ENCODE results near the gene SRP72.
"Not testable (repeated sequence)": the region's sequence is repeated elsewhere in the genome, so short reads cannot be mapped to it uniquely, and the experiment has no call there.

Gene SRP72

DNA sequence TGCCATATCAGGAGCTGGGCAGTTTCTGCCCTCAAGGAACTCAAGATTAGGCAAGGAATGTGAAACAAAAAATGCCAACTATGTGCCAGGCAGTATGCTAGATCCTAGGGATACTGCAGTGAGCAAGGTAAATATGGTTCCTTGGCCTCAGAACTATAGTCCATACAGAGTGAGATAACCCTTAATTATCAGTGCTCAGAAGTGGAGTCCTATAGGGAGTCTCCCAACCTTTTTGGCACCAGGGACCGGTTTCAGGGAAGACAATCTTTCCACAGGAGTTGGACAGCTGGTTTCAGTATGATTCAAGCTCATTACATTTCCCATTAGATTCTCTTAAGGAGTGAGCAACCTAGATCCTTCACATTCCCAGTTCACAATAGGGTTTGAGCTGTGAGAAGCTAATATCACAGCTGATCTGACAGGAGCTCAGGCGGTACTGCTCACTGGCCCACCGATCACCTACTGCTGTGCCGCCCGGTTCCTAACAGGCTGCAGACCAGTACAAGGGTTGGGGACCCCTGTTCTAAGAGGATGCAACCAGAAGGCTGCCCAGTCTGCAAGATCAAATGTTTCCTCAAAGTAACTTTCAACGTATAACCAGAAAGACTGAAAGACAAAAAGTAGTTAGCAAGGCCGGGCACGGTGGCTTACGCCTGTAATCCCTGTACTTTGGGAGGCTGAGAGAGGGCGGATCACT is 1.7 kb upstream of the SRP72 start:
- DNase-seq (ENCODE audit: low read depth in 2 of 2): no peak

DNA sequence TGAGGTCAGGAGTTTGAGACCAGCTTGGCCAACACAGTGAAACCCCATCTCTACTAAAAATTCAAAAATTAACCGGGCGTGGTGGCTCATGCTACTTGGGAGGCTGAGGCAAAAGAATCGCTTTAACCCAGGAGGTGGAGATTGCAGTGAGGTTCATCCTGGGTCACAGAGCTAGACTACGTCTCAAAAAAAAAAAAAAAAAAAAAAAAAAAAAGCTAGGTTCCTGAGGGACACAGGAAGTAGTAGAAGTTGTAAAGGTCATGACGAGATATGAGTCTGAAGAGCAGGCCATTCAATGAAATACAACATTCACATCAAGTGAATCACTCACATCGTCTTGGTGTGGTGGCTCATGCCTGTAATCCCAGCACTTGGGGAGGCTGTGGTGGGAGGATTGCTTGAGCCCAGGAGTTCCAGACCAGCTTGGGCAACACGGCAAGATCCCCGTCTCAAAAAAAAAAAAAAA is 1.1 kb upstream of the SRP72 start:
- DNase-seq (ENCODE audit: low read depth in 2 of 2): not testable (repeated sequence)

DNA sequence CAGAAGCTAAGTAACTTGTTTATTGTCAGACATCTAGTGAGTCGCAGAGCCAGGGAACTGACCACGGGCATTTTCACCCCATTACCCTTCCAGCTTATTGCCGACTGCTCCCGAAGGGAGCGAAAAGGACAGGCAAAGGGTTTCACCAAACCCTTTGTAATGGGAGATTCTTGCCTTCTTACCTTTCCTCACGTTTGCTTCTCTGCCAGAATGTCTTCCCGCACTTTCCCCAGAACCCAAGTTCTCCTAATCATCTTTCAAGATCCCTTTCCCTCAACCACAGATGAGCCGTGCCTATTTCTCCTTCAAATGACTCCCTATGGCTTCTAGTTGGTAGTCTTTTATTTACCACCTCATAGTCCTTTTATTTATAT is 520 bp upstream of the SRP72 start:
- no peak for DNase-seq (ENCODE audit: low read depth in 2 of 2)

DNA sequence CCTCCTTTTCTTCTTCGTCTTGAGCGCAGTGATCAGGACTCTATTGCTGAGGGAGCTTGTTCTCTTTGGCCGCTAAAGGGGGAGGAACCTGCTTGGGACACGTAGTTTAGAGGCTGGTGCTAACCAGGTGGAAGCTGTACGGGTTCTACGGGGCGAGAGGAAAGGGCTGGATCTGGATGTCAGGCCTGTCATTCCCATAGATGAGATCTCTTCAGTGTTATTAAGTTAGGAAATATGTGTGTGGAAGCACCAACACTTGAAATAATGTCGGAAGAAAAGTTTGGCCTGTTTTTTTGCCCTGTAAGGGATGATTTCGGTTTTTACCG is 643 bp downstream of the SRP72 start:
- no peak for DNase-seq (ENCODE audit: low read depth in 2 of 2)

DNA sequence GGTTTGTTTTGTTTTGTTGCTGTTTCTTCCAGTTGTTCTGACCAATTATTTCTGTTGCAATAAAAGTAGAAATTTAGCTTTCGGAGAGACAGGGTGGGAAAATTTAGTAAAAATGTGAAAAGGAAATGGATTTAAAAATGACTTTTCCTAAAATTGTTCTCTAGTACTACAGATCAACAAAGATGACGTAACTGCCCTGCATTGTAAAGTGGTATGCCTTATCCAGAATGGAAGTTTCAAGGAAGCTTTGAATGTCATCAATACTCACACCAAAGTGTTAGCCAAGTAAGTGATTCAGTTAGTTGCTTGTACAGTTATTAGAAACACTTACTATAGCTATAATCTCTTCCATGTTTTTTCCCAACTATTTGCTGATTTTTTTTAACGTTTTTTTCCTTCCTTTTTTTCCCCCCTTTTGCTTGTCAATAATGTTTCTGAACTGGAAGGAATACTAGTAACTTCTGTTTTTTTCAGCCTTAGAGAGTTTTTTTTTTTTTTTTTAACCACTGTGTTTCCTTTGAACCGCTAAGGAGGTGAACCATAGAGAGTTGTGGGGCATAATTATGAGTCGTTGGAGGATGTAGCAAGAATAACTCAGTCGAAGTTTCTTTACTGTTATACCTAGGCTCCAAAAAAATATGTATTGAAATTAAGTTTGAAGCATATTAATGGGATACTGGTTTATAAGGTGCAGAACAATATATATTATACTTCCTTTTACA is 2.2 kb downstream of the SRP72 start:
- no peak for DNase-seq (ENCODE audit: low read depth in 2 of 2)

DNA sequence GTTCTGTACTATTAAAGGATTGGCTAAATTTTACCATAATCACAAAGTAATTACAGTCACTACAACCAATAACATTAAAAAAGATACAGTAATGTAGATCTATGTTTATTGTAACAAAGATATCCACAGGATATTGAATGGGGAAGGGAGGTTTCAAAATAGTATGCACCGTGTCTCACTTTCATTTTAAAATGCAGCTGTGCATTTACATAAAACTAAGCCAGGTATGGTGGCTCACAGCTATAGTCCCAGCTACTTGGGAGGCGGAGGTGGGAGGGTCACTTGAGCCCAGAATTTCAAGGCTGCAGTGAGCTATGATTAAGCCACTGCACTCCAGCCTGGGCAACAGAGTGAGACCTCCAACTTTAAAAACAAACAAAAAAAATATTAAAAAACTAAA is 8.5 kb downstream of the SRP72 start:
- no peak for DNase-seq (ENCODE audit: low read depth in 2 of 2)

DNA sequence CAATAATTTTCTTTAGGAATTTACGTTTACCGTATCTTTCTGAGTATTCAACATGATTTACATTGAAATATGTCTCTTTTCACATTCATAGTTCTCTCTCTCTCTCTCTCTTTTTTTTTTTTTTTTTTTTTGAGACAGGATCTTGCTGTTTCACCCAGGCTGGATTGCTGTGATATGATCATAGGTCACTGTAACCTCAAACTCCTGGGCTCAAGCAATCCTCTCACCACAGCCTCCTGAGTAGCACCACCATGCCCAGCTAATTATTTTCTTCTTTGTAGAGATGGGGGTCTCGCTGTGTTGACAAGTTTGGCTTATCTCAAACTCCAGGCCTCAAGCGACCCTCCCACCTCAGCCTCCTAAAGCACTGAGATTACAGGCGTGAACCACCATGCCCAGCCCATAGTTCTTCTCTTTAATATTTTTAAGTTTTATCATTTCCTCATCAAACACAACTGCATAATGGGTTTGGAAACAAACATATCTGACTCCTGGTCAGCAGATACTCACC is 9.8 kb downstream of the SRP72 start:
- no peak for DNase-seq (ENCODE audit: low read depth in 2 of 2)

DNA sequence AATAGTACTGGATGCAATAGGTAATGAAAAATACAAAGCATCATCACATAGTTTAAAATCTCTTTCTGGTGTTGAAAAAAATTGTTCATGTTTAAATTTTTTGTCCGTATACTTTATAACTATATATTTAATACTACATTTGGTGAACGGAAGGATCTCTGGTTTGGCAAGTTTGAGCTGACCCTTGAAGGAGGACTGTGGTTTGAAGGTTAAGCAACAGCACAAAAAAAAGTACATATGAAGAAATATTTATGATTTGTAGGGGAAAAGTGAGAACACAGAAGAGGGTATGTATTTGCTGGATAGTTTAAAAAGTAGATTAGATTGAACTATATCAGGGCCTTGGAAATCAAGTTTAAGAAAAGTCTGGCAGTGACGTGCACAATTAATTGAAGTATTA is 13.3 kb downstream of the SRP72 start:
- DNase-seq (ENCODE audit: low read depth in 2 of 2): no peak

DNA sequence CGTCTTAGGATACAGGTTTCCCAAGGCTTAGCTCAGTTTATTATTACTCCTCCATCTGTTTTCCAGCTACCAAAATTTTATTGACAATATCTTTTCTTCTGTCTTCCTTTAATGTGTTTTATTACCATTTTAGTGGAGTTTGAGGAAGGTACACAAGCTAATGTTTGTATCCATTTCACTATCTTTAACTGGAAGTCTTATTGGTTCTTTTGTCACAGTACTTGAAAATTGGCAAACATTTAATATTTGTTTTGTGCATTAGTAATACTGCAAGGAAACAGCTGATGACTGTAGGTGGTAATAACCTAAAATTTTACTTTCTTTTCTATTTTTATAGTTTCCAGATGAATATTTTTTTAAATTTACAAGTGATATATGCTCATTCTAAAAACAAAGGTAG is 28.8 kb downstream of the SRP72 start:
- no peak for DNase-seq (ENCODE audit: low read depth in 2 of 2)

DNA sequence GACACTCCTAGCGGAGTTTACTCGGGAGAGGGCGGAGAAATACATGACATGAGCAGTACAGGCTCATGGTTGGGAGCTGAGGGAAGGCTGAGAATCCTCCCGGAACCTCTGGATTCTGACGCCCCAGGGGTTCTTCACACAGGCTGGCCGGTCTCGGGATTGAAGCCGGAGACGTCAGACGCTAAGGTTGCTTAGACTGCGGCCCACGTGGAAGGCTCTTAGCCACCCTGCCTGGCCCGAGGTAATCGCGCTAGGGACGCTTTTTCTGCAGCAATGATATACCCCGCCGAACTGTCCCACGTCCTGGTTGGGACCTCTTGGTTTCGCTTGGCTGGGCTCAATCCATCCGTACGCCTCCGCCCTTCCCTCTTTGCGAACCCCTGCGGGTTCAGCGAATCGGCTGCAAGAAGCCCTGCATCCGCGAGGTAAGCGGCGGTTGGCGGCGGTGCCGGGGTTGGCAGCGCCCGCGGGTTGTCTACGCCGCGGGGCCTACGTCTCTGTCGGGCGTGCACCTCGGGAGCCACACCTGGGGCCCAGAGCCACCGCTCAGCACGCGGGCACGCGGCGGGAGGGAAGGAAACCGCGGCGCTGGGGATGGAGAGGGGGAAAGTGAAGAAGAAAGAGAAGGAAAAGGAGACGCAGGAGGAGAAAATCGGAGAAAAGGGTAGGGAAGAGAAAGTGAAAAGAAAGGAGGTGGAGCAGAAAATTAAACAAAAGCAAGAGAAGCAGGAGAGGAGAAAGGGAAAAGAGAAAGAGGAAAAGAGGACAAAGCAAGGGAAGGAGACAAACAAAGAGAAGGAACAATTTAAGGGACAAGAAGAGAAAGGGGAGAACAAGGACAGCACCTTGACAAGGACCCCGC is 38.1 kb downstream of the SRP72 start, which contains the start of gene ARL9:
Gene ARL9, plus strand, starts transcription at position 523 of the 862 bp plus-strand sequence. Its CDS starts 72 bp downstream, at position 595.
- DNase-seq (ENCODE audit: low read depth in 2 of 2): peak; percentile 38 to 47

DNA sequence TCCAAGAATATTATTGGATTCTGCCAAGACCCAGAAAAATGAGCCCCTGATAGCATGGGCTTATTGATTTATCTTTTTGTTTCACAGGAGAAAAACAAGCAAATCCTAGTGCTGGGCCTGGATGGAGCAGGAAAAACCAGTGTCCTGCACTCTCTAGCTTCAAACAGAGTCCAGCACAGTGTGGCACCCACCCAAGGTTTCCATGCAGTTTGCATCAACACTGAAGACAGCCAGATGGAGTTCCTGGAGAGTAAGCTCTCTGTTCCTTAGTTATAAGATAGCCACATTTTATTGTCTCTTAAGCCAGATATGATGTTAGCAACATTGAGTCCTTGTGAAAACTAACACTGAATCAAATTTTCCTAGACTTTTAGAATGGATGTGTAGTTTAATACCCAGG is 43.7 kb downstream of the SRP72 start:
- DNase-seq (ENCODE audit: low read depth in 2 of 2): no peak

DNA sequence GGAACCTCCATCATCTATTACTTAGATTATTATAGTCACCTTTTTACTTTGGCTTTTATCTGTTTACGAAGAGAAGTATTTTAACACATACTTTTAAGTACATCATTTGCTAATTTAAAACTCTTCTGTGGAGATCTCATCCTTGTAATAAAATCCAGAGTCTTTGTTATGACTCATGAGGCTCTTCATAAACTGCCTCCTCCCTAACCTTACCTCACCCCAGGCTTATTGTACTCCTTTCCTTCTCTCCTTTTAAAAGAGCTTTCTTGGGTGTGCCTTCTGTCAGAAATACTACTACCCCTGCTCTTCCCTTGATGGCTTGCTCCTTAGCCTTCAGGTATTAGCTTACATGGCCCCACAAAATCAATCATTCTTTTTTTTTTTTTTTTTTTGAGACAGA is 44.7 kb downstream of the SRP72 start:
- no peak for DNase-seq (ENCODE audit: low read depth in 2 of 2)

DNA sequence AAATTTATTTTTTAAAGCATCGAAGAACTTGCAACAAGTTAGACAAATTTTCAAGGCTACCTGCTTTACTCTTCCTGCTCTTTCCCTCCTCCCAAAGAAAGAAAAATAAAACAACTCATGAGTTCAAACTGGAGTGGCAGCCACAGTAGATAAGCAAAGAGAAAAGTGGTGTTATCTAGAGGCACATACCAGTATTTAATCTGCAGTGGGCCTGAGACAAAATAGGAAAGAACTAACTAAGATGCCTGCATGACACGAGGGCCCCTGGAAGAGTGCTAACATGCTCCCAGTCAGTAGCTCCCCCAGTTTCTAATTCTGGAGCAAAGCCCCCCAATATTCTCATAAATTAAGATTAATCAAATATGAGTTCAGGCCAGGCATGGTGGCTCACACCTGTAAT is 46.1 kb downstream of the SRP72 start:
- no peak for DNase-seq (ENCODE audit: low read depth in 2 of 2)

DNA sequence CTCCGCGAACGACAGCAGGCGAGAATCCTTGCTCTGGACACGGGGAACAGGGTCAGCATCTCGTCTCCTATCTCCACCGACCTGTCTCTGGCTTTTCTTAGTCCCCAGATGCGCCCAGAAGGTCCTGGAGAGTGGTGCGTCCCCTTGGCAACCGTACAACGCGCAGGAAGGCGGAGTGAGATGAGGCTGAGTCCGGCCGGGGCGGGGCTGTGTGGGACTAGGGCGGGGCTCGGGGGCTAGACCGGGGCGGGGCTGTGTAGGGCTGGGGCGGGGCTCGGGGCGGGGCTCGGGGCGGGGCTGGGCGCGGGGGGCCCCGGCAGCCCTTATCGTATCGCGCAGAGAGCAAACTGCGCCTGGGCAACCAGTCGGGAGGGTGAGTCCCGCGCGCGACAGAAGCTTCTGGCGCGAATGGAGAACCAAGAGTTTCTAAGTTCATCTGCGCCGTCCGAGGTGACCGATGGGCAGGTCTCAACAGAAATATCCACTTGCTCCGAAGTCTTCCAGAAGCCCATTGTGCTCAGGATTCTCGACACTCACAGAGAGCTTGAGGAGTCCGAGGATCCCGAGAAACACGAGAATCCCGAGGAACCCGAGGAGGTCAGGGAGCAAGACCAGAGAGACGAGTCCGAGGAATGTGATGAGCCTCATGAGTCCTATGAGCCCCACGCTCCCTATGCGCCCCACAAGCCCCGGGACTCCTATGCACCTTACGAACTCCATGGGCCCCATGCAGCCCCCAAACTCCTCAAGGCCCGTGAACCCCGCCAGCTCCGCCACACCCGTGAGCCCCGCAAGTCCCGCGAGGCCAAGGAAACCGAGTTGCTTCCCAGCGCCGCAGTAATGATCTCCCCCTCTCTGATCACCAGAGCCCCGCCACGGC is 63.1 kb downstream of the SRP72 start:
- DNase-seq (ENCODE audit: low read depth in 2 of 2): peak; percentile 73 to 78

DNA sequence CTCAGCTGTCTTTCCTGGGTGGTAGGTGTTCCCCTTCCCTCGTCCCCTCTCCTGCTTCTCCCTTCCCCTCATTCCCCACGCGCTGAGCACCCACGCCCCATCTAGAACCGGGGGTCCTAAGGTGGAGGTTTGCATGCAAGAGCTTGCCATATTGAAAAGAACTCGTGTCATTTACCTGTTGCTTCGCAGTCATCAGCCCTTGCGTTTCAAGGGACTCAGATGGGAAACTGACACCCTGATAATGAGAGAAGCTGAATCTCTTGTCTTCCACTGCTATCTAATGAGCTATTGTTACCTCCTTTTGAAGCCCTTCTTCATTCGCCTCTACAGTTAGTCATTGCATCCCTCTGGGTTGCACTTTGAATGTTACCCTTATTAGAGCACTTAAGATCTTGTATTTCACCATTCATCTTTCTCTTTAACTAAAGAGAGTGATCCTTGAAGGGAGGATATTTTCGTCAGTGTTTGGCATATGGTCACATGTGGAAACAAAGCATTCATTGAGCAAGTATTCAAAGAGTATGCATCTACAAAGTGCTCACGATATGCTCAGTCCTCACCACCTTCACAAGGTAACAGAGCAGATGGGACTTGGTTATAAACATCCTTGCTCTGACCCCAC is 63.8 kb downstream of the SRP72 start:
- no peak for DNase-seq (ENCODE audit: low read depth in 2 of 2)

DNA sequence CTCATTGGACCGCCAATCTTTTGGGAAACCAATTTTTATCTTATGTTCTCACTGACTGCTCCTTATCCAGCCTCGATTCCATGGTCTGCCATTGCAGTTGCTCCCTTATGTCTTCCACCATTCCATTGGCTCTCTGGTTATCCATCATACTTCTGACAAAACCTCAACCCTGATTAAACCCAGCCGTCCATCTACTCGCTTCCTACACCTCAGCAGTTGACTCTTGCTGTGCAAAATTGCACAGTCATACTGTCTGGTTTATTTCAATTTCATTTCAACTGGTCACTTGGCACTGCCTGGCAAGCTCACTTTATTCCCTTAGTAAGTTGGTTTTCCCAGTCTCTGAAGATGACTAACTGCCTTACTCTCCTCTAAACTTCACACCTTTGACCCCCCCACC is 64.4 kb downstream of the SRP72 start:
- no peak for DNase-seq (ENCODE audit: low read depth in 2 of 2)

DNA sequence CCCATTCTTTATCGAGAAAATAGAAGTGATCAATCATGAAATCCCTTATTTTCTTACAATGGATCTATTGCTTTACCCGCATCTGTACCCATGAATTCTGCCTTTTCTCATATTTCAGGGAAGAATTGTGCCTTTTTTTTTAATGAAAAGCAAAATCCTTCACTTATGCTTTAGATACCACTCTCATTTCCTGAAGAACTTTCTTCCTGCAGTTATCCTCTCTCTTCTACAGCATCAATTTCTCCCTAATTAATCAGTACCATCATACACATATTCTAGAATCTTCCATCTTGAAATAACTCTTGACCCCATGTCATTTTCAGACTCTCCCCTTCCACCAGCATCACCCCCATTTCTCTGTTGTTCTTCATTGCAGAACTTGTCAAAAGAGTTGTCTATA is 64.8 kb downstream of the SRP72 start:
- no peak for DNase-seq (ENCODE audit: low read depth in 2 of 2)

DNA sequence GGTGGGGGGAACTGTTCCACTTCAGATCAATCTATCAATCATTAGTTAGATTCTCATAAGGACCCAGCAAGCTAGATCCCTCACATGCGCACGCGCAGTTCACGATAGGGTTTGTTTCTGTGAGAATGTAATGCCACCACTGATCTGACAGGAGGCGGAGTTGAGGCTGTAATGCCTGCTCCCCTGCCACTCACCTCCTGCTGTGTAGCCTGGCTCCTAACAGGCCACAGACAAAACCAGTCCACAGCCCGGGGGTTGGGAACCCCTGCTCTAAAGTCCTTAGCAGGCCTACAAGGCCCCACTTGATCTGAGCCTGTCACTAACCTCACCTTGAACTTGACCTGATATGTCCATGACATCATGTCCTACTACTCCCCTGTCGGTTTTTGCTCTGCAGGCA is 68.5 kb downstream of the SRP72 start:
- DNase-seq (ENCODE audit: low read depth in 2 of 2): no peak

DNA sequence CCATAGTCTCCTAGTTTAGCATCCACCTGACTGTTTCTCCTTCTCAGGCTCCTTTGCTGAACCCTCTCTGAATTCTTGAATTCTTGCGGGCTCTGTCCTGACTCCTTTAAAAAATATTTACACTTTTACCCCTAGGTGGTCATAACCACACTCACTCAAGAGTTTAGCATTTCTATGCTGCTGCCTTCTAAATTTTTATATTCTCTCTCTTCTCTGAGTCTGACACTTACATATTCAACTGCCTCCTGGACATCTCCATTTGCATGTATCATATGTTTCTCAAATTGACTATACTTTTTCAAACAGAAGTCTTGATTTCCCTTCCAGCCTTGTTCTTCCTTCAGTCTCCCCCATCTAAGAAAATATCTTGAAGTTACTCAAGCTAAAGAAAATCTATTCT is 69.7 kb downstream of the SRP72 start:
- no peak for DNase-seq (ENCODE audit: low read depth in 2 of 2)

DNA sequence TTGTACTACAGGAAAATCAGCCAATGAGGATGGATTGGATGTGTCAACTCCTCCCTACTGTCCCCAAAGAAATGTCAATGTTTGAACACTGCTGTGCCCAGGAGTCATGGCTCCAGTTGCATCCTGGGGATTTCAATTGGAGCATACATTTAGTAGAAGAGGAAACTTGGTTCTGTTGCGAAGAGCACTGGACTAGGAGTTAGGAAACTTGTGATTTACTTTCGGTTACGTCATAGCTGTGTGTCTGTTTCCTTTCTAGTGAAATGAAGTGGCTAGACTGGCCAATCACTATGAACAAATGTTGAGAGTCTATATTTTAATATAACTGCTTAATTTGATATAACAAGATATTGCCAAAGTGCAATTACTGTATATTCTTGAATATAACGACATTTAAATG is 73.4 kb downstream of the SRP72 start:
- no peak for DNase-seq (ENCODE audit: low read depth in 2 of 2)

DNA sequence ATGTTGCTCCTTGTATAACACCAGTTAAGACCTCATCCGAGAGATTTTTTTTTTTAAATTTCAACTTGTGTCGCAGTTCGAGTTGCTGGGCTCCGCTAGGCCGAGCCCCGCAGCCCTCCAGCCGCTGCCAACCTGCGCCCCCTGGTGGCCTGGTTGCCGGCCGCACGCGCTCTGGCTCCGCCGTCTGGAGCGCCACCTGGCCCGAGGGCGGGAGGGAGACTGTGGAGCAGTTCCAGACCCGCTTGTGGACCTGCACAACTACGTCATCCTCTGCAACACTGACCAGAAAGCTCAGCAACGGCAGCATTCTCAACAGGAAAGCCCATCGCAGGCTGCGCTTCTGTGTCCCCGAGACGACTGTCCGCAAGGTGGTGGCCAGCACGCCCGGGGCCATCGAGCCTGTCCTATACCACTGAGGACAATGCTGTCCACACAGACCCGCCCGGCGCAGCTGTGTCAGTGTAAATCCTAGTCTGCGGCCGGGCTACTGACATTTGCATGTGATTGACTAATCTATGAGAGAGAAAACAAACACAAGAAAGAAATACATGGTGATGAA is 77.2 kb downstream of the SRP72 start:
- peak; percentile 81 for DNase-seq (ENCODE audit: low read depth in 2 of 2)

All from activated CD4-positive, alpha-beta T cell treated with anti-CD3 and anti-CD28 coated beads for 24 hours (primary cell).